MCF 10A (cell line): ENCODE measurements around the gene KCNMB3. TPM values are rescaled to one million over a fixed set of nuclear protein-coding genes. Genes with fewer than 3 reads are reported as not detected.
A peak's percentile ranks its signal among the peaks of the same experiment; 100 is the strongest.

ENCODE experiments used
- Bru-seq: library from RNA; stranded (reverse); fragments of 400-500 nt; gene quantifications from one replicate; lab custom pipeline; 2021; lab: Mats Ljungman, UMichigan
- BruChase-seq, 2 experiments: library from RNA; stranded (reverse); fragments of 400-500 nt; gene quantifications; one replicate each; lab custom pipeline; 2021; lab: Mats Ljungman, UMichigan
- BruUV-seq: library from RNA; stranded (reverse); fragments of 400-500 nt; replicated peaks from 2 replicates; lab custom pipeline; 2021; lab: Mats Ljungman, UMichigan
- CTCF ChIA-PET: fragments of 300-600 bp; sonication (Branson Sonifier 250); formaldehyde crosslinking; extraction: SDS; loops from one replicate; lab custom pipeline; 2021; ENCODE audit warnings: antibody characterized with exemption, inconsistent platforms; lab: Yijun Ruan, JAX
- POLR2A ChIA-PET: fragments of 300-600, 350-650 bp; sonication (Branson Sonifier 250); formaldehyde crosslinking; extraction: SDS; loops from one replicate; lab custom pipeline; 2020; ENCODE audit warnings: antibody characterized with exemption, inconsistent platforms; lab: Yijun Ruan, JAX
- DNase-seq: peaks from one replicate; pipeline ENCODE4 v3.0.0-alpha.2; 2018; ENCODE audit not compliant: unreplicated experiment
- H3K27ac Mint-ChIP-seq: one replicate; pipeline ENCODE4 v1.8.0; 2022; ENCODE audit warnings: mild to moderate bottlenecking, low read depth, mixed read lengths; ENCODE audit not compliant: unreplicated experiment
- H3K27me3 Mint-ChIP-seq: one replicate; pipeline ENCODE4 v1.8.0; 2022; ENCODE audit warnings: mixed read lengths; ENCODE audit not compliant: insufficient read depth, unreplicated experiment
- H3K36me3 Mint-ChIP-seq: one replicate; pipeline ENCODE4 v1.8.0; 2022; ENCODE audit warnings: mild to moderate bottlenecking, moderate library complexity, mixed read lengths; ENCODE audit not compliant: insufficient read depth, unreplicated experiment
- H3K4me1 Mint-ChIP-seq: one replicate; pipeline ENCODE4 v1.8.0; 2022; ENCODE audit warnings: mixed read lengths; ENCODE audit not compliant: insufficient read depth, unreplicated experiment
- H3K4me3 Mint-ChIP-seq: one replicate; pipeline ENCODE4 v1.8.0; 2022; ENCODE audit warnings: mild to moderate bottlenecking, moderate library complexity, mixed read lengths; ENCODE audit not compliant: unreplicated experiment
- H3K9me3 Mint-ChIP-seq: one replicate; pipeline ENCODE4 v1.8.0; 2022; ENCODE audit warnings: mixed read lengths; ENCODE audit not compliant: unreplicated experiment
- intact Hi-C: fragments of 100-400 bp; cut with micrococcal nuclease; formaldehyde crosslinking; loops from 2 replicates; pipeline ENCODE4 v1.14.1; 2022
- long read RNA-seq: library from polyadenylated mRNA; stranded (forward); transcript quantifications from one replicate; pipeline ENCODE4 v2.0.0, GENCODE V29; 2022
- total RNA-seq: library from RNA; stranded (reverse); gene quantifications from 2 replicates; pipeline ENCODE4 v1.2.3, GENCODE V29; 2022
- TF ChIP-seq, protein P1 (sequence below): fragments of 200-600 bp; IDR thresholded peaks from one replicate; pipeline ENCODE4 v1.8.0; 2022; ENCODE audit warnings: antibody characterized with exemption, mild to moderate bottlenecking; ENCODE audit not compliant: unreplicated experiment

Gene KCNMB3, protein sequence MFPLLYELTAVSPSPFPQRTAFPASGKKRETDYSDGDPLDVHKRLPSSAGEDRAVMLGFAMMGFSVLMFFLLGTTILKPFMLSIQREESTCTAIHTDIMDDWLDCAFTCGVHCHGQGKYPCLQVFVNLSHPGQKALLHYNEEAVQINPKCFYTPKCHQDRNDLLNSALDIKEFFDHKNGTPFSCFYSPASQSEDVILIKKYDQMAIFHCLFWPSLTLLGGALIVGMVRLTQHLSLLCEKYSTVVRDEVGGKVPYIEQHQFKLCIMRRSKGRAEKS
- 0.15 and 0.28 TPM in 2 replicates for total RNA-seq
- Bru-seq, nascent RNA = percentile 20 among the genes with signal in this experiment
- percentile 18 among the genes with signal in this experiment for BruChase-seq, experiment 1, labeled RNA remaining after a 6-hour chase
- percentile 27 among the genes with signal in this experiment for BruChase-seq, experiment 2, labeled RNA remaining after a 2-hour chase
- long read RNA-seq = 0 reads

DNA sequence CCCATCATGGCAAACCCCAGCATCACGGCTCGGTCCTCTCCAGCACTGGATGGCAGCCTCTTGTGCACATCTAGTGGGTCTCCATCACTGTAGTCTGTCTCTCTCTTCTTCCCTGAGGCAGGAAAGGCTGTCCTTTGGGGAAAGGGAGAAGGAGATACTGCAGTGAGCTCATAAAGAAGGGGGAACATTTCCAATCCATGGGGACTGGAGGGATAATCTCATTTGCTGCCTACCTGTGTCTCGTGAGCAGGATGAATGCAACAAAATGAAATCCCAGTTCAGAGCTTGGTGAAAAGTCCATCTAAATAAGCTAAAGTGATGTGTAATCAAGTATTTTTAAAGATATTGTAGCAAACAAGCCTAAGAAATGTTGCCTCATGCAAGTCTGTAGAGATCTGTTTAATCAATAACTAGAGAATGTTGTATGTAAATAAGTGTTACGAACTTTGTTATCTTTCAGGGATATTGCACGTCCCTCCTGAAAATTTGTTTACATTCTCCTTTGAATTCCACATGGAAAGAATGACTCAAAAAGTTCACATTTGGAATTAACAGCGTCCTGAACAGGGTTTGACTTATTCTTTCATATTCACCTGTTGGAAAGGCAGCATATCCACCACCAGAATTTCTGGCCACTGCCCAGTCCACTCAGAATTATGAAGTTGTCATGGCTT is at the start of gene KCNMB3:
Gene KCNMB3, minus strand, starts transcription at position 312 of the 674 bp plus-strand sequence. Its CDS starts 124 bp downstream, at position 188.
- ChIA-PET CTCF (no interaction called here), POLR2A (no interaction called here)
- Mint-ChIP-seq H3K4me1 (no peaks in the 10 kb centered on the region), H3K27ac (no peak within 1 kb of the TSS), H3K27me3 (peaks cover 11% of the 10 kb centered on the region), H3K4me3 (no peak within 1 kb of the TSS), H3K9me3 (no peaks in the 10 kb centered on the region), H3K36me3 (peaks cover 7% of the 10 kb centered on the region)
- intact Hi-C loops = no loop called here
- no peak for DNase-seq
- no TSS peak for BruUV-seq
- TF ChIP-seq, protein P1, sequence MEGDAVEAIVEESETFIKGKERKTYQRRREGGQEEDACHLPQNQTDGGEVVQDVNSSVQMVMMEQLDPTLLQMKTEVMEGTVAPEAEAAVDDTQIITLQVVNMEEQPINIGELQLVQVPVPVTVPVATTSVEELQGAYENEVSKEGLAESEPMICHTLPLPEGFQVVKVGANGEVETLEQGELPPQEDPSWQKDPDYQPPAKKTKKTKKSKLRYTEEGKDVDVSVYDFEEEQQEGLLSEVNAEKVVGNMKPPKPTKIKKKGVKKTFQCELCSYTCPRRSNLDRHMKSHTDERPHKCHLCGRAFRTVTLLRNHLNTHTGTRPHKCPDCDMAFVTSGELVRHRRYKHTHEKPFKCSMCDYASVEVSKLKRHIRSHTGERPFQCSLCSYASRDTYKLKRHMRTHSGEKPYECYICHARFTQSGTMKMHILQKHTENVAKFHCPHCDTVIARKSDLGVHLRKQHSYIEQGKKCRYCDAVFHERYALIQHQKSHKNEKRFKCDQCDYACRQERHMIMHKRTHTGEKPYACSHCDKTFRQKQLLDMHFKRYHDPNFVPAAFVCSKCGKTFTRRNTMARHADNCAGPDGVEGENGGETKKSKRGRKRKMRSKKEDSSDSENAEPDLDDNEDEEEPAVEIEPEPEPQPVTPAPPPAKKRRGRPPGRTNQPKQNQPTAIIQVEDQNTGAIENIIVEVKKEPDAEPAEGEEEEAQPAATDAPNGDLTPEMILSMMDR = no peak

DNA sequence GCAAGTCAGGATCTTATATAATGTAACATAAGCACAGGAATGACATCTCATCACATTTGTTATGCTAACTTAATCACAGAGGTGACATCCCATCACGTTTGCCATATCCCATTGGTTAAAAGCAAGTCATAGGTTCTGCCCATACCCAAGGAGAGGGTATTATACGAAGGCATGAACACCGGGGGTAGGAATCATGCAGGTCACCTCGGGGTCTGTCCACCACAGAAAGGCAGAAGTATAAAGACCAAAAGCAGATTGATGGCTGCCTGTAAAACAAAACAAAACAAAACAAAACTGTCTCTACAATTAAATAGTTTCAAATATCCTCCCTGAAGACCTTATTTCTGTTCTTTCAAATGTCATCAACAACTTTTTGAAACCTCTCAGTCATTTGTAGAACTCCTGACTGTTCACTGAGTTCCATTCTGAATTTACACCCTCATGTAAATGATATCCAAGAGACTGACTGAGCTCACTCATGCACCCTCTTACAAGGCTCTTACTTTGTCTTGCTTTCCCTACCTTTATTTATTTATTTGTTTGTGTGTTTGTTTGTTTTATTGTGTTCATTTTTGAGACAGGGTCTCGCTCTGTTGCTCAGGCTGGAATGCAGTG is 49.2 kb upstream of the KCNMB3 start:
- Mint-ChIP-seq H3K27me3 (no peaks in the 10 kb centered on the region), H3K36me3 (no peaks in the 10 kb centered on the region), H3K27ac (no peak overlapping the region), H3K9me3 (peaks cover 7% of the 10 kb centered on the region), H3K4me3 (no peak overlapping the region), H3K4me1 (no peaks in the 10 kb centered on the region)
- ChIA-PET CTCF (no interaction called here), POLR2A (no interaction called here)
- no TSS peak for BruUV-seq
- TF ChIP-seq, protein P1 = no peak
- DNase-seq = no peak
- intact Hi-C loops = no loop called here

DNA sequence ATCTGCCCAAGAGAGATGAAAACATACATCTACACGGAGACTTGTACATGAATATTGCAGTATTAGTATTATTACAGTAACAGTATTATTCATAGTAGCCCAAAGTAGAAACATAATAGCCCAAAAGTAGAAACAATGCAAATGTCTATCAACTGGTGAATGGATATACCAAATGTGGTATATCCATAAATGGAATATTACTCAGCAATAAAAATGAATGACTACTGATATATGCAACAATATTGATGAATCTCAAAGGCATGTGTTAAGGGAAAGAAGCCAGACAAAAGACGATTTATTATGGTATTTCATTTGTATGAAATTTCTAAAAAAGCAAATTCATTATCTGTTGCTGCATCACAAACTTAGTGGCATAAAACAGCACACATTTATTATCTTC is 48.4 kb upstream of the KCNMB3 start:
- no TSS peak for BruUV-seq
- no peak overlapping the region for H3K4me3 Mint-ChIP-seq
- H3K9me3 Mint-ChIP-seq = peaks cover 7% of the 10 kb centered on the region
- intact Hi-C loops = no loop called here
- no peaks in the 10 kb centered on the region for H3K36me3 Mint-ChIP-seq
- no peaks in the 10 kb centered on the region for H3K27me3 Mint-ChIP-seq
- no peaks in the 10 kb centered on the region for H3K4me1 Mint-ChIP-seq
- ChIA-PET CTCF (no interaction called here), POLR2A (no interaction called here)
- no peak overlapping the region for H3K27ac Mint-ChIP-seq
- DNase-seq = no peak
- TF ChIP-seq, protein P1 = no peak
